Sigmoid colon (tissue), 4 donors: Measurements from ENCODE around the gene KMT2C.
"Not testable (repeated sequence)": the region's sequence is repeated elsewhere in the genome, so short reads cannot be mapped to it uniquely, and the experiment has no call there.

ENCODE experiments used
- CTCF ChIP-seq, 4 experiments: fragments of 450-650 bp in 3 of 4; fragments of 200-600 bp in 1 of 4; IDR thresholded peaks; one replicate each; pipeline ENCODE4 v1.5.1; 2016 to 2019; ENCODE audit warnings: antibody characterized with exemption in 4 of 4, mild to moderate bottlenecking in 3 of 4, moderate library complexity in 2 of 4
- POLR2A ChIP-seq, 2 donors: fragments of 450-650 bp; IDR thresholded peaks; one replicate each; pipeline ENCODE4 v1.6.1; 2016; ENCODE audit warnings: antibody characterized with exemption in 2 of 2, mild to moderate bottlenecking in 2 of 2, moderate library complexity in 2 of 2
- POLR2AphosphoS5 ChIP-seq, 4 donors: sonication (generic); formaldehyde crosslinking; IDR thresholded peaks; one replicate each; pipeline ENCODE4 v1.6.1; 2017; ENCODE audit warnings: antibody characterized with exemption in 4 of 4

- TF ChIP-seq CTCF, POLR2A, POLR2AphosphoS5 (IDR thresholded peaks at IDR 0.05): not testable (repeated sequence)
These were observed 216.2 kb downstream of the KMT2C start for GRCh38 chr7:152219556-152219955.
